Thyroid gland (tissue), 4 donors: ENCODE data around the gene DENND1A.

Experiments used
- CTCF ChIP-seq, 6 experiments: fragments of 200-600 bp in 3 of 6; fragments of 450-650 bp in 3 of 6; sonication (generic) in 3 of 6; IDR thresholded peaks; one replicate each; pipeline ENCODE4 v1.5.1; 2016 to 2019; ENCODE audit warnings: antibody characterized with exemption in 6 of 6, mild to moderate bottlenecking in 2 of 6, inconsistent platforms in 1 of 6, moderate library complexity in 1 of 6
- POLR2A ChIP-seq, 2 donors: fragments of 450-650 bp; IDR thresholded peaks; one replicate each; pipeline ENCODE4 v1.6.1; 2017; ENCODE audit warnings: antibody characterized with exemption in 2 of 2, mild to moderate bottlenecking in 2 of 2, moderate library complexity in 1 of 2

- TF ChIP-seq CTCF (IDR thresholded peaks at IDR 0.05) (no peak), POLR2A (IDR thresholded peaks at IDR 0.05) (no peak)
These were observed 86.2 kb downstream of the DENND1A start for GRCh38 chr9:123843703-123844102.
